NCI-H128 (cell line): ENCODE results near the gene C9orf50.

Source experiments
- DNase-seq: peaks from one replicate; lab custom pipeline; 2025; ENCODE audit not compliant: unreplicated experiment; lab: John Stamatoyannopoulos, UW

The C9orf50 gene

DNA sequence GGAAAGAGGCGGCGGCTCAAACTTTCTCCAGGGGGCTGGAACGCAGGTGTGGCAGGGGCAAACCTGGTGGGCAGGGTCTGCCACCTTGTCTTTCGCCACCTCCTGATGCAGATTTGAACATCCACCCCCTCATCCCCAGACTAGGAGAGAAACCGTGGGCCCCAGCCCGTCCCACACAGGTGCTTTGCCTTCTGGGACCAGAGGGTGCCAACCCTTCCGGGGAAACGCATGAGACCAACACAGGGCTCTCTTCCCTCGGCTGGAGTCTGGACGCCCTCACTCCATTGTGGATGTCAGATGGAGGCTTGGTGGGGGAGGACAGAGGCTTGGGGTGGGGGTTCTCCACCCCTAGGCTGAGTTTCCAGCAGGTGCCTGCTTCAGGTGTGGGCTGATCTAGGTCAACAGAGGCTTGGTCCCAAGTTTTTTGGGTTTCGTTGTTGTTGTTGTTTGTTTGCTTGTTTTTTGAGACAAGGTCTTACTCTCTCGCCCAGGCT lies 9.5 kb downstream of the C9orf50 start:
- DNase-seq: no peak

DNA sequence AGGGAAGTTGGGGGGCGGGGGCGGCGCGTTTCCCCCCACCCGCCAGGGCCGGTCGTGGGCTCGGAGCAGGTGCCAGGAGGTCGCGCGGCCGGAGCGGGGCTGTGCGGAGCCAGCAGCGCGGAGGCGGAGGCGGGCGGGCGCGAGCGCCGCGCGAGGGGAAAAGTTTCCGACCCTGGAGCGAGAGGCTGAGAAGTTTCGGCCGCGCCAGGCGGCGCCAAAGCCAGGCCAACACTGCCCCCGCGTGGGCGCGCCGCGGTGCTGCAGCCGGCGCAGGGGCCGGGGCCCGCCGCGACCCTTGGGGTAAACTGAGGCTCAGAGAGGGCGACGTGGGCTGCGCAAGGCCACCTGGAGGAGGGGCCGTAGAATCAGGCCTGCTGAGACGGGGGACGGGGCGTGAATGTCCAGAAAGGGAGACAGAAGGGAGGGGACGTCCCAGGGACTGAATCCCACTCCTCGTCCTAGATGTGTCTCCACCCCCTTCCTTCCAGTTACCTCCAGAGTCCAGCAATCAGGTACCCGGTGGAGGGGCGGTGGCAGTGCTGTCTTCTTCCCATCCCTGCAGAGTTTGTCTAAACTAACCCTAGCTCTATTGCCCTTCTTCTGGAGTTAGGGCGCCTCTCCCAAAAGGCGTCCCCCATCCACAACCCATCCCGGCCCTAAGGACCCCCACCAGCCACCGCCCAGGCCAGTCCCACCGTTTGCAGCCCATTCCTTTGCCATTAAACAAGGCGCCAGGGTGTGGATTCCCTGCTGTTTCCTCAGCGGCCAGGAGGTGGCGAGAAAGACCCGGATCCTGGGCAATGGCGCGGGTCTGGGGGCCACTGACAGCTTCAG lies 10.2 kb downstream of the C9orf50 start:
- DNase-seq: peak; percentile 49

DNA sequence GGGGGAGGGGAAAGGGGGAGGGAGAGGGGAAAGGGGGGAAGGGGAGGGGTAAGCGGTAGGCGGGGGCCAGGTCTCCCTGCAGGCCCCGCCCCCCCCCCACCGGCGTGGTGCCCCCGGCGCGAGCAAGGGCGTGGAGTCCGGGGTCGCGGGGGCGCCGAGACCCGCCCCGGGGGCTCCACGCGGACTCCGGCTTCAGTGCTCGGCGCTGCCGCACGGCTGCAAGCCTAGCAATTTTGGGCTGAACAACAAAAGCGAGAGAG lies 10.8 kb downstream of the C9orf50 start:
- no peak for DNase-seq

DNA sequence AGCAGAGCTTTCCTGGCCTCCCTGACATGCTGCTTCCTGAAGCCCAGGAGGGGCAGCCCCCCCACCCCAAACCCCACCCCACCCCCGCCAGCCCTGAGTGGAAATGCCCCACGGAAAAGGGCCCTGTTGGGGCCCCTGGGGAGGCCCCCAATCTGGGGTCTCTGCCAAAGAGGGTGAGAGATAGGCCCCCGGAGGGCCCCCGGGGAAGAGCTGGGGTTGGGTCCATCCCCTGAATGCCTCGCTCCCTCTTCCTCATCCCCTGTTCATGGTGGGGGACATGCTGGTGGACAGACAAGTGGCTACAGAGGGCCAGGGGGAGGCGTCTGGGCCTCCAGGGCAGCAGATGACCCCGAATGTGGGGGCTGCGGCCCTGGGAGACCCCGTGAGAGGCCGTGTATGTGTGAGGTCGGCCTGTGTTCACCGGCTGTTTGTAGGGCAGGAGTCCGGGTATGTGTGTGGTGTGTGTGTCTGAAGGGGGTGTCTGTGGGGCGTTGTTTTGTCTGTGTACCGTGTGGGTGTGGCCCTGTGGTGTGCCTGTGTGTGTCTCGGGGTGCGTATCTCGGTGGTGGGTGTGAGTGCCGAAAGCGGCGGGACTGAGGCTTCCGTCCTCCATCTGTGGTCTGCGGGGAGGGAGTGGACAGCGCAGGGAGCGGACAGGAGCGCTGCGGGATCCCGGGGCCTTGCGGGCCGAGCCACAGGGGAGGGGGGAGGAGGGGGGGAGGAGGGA lies 11.3 kb downstream of the C9orf50 start:
- no peak for DNase-seq

DNA sequence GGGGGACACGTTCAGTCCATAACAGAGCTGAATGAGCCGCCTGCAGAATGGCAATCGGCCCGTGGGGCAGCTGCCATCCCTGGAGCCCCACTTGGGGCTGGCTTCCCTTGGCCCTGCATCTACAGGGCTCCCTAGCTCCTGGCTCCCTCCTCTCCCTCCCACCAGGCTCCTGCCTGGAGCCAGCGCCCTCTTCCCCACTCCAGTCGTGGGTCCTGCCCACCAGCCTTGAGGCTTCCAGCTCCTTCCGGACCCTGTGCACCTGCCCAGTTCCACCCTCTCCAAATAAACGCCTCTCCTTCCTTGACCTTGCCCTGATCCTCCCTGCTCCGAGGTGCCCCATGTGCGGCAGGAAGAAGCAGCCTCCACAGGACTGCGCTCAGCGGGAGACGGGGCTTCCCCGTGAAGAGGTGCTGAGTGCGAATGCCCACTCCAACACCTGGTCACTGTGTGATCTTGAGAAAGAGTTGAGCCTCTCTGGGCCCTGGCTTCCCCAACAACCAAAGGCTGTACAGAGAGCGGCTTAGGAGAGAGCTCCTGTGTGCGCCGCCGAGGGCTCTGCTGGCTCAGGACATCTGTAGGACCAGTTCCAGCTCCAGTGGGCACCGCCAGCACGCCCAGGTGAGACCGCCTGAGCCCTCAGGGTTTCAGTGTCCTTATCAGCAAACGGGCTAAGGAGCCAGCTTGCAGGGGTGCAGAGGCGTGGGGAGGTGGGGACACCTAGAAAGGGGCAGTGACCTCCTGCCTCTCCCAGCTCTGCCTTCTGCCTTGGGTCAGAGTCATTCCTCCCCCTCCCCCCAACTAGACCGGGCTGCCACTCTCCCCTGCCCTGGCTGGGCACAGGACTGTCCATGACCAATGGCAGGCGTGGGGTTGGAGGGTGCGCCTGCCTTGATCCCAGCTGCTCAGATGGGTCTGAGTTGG lies 12.1 kb downstream of the C9orf50 start:
- no peak for DNase-seq

DNA sequence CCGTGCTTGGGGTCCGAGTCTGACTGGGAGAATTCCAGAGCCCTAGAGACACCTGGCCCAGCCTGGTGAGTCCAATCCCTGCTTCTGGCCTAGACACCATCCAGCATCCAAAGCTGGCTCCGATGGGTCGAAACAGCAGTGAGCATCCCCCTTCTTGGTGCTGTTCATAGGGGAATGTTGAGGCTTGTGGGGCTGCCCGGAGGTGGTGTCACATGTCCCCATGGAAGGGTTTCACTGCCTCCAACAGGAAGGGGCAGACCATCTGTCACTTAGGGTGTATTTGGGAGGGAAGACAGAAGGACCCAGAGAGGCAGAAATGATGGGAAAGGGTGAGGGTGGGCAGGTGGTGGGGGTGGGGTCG lies 13.9 kb downstream of the C9orf50 start:
- no peak for DNase-seq

DNA sequence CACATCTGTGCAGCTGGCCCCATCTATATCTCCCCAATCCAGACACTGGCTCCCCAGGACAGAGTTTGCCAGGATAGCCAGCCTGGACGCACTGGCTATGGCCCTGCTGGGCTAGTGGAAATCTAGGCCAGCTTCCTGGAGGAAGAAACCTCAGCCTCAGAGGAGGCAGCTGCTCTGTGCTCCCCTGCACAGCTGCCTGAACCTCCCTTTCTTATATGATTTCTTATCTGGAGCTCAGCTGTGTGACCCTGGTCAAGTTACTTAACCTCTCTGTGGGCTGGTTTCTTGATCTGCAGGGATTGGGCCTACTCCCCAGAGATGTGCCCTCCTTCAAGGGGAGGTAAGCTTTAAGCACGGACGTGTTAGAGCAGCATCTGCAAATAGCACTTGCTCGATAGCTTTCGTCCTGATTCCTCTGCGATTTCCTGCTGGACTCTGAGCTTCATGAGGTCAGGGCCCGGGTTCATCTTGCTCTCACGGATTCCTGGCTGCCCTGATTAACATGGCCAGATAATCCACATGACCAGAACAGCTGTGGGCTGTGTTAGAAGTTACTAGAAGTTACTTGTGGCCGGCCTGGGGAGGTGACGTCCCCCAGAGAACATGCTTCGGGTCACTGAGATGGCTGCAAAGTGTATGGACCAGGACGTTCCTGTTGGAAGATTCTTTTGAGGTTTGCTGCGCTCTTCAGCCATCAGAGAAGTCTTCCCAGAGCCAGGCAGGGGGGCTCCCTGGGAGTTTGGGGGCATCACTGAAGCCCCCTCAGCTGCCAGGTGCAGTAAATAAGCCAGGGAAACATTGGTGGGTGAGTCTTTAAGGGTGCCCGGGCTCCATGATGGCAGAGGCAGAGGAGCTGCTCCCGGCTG lies 14.5 kb downstream of the C9orf50 start:
- no peak for DNase-seq

DNA sequence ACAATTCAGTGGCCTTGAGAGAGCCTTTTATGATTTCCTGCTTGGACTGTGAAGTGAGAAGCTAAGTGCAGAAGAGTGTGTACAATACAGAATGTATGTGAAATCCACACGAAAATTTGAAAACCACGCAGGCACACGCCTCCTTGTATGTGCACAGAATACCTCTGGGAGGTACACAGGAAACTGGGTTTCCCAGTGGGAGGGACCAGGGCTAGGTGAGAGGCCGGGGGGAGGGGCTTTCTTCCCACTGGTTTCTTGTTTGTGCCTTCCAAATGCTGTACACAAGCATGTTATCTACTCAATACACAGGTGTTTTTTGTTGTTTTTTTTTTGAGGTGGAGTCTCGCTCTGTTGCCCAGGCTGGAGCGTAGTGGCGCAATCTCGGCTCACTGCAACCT lies 16.1 kb downstream of the C9orf50 start:
- no peak for DNase-seq

DNA sequence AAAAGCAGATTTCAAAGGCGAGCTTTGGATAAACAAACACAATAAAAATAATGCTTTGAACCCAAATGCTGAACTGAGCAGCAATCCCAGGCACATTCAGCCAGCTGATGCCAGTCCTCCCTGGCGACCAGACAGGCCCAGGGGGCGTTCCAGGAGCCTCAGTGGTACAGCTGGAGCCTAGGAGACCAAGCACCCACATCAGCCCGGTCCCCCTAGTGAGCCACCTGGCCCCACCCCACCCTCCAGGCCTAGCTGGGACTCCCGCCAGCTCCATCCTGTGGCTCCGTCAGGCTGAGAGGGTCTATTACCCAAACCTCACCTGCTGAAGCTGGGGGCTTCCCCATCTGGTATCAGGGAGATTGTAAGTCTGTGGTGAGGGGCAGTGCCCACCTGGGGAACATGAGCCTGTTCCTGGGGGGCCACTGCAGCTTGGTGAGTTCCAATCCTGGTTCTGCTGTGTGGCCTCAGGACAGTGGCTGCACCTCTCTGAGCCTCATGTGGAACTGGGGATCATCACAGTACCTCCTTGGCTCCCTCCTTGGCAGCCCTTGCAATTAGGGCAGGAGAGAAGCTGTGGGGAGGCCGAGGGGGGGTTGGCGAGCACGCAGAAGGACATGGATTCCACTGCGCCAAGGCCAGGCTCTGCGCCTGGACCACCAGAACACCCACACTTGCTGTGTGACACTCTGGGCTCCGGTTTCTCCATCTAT lies 16.7 kb downstream of the C9orf50 start:
- no peak for DNase-seq

DNA sequence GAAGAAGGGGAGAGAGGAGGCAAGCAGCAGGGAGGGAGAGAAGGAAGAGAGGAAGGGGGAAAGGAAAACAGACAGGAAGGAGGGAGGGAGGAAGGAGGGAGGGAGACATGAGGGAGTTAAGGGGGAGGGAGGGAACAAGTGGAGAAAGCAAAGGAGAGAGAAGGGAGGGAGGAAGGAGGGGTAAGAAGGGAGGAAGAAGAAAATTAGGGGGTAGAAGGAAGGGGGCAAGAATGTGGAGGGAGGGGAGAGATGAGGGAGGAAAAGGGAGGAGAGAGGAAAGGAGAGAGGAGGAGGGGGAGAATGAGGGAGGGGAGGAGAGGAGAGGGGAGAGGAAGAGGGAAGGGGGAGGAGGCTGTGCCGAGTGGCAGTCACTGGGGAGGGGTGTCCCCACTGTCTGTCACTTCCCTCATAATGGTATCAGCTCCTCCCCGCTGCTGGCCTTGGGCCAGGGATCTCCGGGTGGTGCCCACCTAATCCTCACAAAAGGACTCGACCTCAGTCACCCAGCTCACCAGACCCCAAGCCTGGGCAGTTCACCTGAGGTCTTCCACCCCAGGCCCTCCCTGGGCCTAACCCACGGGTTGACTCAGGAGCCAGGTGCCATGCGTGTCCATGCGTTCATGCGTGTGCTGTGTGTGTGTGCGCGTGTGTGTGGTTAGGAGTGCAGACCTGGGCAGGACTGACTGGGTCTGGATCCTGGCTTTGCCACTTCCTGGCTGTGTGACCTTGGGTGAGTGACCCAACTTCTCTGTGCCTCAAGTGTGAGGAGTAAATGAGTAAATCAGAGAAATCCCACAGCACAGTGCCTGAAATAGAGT lies 18.1 kb downstream of the C9orf50 start:
- DNase-seq: no peak

DNA sequence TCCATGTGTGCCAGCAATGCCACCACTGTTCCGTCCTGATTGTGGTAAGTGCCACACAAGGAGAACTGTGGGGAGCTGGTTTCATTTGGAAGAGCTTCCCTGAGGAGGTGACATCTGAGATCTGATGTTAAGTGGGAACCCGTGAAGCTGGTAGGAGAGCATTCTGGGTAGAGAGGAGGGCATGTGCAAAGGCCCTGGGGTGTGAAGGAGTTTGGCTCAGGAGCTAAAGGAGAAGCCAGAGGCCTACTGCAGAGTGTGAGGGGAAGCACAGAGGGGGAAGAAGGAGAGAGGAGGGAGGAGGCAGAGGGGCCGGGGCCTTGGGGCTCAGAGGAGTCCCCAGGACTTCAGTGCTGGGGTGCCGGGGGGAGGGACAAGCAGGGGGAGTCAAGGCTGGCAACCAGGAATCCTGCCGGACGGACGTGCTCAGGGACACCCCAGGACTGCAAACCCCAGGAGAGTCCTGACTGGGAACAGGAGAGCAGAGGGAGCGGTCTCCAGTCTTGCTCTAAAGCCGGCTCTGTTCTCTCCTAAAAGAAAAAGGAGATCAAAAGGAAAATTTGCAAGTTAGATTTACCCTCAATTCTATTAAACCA lies 19.7 kb downstream of the C9orf50 start:
- no peak for DNase-seq

DNA sequence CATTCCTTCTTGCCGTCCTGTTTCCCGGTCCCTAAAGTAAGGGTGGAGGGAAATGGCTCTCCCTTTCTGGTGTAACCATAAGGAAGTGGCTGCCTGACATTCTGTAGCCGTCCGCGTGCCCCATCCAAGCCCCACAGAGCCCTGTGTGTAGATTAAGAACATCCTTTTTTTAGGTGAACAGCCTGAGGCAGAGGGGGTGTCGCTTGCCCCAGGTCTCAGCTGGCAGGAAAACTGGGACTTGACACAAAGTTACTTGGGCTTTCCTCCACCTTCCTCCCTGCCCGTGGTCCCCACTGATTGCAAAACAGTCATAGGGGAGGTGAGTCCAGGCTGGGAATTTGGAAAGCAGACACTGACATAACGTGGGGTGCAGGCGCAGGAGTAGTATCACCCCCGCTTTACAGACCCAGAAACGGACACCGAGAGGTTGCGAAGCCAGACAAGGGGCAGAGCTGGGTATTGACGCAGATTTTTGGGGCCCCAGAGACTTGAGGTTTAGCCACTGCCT lies 22.8 kb downstream of the C9orf50 start:
- no peak for DNase-seq

DNA sequence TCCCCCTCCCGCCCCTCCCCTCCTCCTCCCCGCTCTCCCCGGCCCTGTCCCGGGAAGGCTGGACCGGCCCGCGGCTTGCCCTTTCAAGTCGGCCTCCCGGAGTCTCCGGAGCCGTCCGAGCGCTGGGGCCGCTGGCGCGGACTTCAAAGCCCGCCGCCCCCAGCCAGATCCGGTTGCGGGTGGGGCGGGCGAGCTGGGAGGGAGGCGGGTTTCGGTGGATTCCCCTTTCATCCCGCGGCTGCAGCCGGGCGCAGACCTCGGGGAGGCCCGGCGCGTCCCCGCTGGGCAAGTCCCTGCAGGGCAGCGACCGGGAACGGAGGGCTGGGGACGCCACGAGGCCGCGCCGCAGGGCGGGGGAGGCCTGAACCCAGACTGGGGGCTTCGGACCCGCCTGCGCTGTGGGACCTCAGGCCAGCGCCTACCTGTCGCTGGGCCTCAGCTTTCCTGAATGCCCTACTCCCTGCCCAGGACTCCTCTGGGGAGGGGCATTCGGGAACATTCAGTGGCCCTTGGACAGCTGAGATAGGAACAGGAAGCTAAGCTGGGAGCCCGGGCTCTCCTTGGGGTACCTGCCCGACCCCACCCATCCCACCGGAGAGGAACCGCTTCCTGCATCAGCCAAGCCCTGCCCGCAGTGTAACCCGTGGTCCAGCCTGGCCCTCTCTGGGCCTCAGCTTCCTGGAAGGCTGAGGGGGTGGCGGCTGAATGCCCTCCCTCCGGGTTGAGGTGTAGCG lies 23.4 kb downstream of the C9orf50 start:
- no peak for DNase-seq

DNA sequence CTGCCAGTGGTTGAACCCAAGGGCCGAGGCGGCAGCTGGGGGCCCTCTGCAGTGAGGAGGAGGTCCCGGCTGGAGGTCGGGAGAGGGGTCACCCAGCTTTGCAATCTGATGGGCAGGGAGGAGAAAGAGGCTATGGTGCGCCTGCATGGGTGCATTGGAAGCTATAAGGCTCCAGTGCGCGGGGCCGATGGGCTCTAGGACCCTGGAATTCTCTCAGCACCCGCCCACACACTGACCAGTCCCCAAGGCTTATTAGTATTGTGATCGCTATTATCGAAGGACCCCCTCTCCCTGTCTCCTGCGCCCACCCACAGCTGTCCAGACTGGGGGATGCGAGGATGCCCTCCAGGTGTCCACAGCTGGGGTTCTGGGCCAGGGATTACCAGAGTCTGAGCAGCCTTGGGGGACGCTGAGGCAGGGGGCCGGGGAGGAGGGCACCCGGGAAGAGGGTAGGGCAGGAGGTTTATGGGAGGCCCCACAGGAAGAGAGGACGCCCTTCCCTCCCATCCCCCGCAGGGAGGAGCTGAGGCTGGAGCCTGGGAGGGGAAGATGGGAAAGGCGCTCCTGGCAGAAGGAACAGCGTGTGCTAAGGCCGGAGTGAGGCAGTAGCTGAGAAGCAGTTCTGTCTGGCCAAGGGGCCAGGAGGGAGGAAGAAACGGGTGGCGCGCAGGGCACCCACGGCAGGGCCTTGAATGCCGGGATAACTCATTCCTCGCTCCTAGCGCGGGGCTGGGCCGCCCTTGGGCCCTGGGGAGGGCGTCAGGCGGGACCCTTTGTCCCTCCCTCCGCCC lies 24.2 kb downstream of the C9orf50 start:
- DNase-seq: no peak

DNA sequence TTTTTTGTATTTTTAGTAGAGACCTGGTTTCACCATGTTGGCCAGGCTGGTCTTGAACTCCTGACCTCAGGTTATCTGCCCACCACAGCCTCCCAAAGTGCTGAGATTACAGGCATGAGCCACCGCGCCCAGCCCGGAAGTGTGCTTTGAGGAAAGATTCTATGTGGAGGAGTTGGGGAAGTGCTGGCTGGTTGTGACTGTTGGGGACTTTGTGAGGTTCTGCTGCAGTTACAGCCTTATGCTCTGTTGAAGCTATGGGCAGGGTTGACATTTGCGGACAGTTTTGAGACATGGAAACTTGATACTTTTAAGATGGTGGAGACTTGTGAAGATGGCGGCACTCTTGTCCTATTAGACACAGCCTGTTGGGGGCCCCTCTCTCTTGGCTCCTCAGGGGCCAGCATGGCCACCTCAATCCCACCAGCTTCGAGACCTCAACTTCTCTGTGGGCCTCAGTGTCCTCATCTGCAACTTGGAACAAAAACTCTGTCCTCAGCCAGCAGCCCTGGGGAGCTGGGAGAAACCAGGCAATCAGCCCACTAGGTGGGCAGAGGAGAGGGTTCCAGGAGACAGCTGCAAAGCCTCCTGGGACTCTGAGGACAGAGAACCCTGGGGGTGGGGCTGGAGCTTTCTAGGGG lies 24.9 kb downstream of the C9orf50 start:
- DNase-seq: no peak

DNA sequence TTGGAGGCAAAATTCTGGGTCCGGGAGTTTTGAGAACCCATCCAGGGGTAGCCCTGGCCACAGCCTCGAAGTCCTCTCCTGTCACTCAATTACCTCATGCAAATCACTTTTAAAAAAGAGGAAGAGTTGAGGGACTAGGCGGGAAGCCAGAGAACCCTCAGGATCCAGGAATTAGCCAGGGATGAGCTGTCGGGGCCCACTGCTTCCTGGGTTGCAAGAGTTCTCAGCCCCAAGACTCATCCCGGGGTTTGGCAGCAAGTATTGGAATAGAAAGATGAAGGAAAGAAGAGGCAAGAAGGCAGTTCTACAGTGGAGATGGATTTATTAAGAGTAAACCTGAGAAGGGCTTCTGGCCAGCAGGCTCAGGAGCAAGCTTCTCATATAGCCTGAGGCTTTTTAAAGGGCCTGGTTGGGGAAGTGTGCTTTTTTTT lies 25.6 kb downstream of the C9orf50 start:
- no peak for DNase-seq

DNA sequence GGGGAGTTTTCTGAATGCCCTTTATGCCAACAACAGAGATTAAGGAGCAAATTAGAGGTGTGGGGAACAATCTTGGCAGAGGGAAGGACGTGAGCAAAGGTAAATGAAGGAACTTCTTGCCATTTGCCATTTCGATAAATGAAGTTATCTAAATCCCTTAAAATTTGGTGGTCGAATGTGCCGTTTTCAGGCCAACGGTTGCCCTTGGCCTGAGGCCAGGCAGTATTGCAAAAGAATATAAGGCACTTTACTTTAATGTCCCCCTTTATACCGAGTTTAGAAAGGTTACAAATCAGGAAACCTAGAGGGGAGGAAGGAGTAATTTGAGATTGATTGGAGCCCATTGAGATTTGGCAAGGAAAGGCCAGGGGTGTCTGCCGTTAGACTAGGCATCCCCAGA lies 26.3 kb downstream of the C9orf50 start:
- no peak for DNase-seq
